ENCODE measurements around the gene FPR1.

Gene FPR1

DNA sequence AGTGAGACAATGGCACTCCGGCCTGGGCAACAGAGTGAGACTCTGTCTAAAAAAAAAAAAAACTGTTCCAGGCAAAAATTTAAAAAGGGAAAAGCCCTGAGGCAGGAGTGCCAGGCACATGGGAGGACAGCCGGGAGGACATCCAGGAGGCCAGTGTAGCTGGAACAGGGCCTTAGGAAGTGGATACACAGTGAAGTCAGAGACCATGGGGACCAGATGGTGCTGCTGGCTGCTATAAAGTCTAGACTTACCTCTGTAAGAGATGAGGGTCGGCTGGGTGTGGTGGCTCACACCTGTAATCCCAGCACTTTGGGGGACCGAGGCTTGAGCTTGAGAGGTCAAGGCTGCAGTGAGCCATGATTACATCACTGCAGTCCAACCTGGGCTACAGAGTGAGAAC, 42.9 kb downstream of the FPR1 start:
- Histone ChIP-seq H3K4me1 (ENCODE audit: control insufficient read depth, insufficient read depth, low read length, poor library complexity, severe bottlenecking) (peaks cover 6% of the 10 kb centered on the region), H3K27ac (ENCODE audit: insufficient read depth, low read length, poor library complexity, severe bottlenecking) (no peak overlapping the region), H3K9me3 (ENCODE audit: control insufficient read depth, low read length) (no peaks in the 10 kb centered on the region)

DNA sequence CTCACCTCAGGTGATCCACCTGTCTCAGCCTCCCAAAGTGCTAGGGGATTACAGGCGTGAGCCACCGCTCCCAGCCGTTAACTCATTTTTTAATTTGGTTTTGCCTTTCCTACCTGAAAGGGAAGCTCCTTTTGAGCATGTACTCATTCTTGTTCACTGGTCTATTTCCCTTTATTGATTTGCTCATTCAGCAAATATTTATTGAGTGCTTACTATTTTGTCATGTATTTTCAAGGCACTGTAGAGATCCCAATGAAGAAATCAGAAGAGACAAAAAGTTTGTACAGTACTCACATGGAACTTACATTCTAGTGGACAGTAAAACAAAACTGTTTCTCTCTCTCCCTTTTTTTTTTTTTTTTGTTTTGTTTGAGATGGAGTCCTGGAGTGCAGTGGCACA, 44.8 kb downstream of the FPR1 start:
- Histone ChIP-seq H3K9me3 (ENCODE audit: control insufficient read depth, low read length) (no peaks in the 10 kb centered on the region), H3K27ac (ENCODE audit: insufficient read depth, low read length, poor library complexity, severe bottlenecking) (no peak overlapping the region), H3K4me1 (ENCODE audit: control insufficient read depth, insufficient read depth, low read length, poor library complexity, severe bottlenecking) (peaks cover 19% of the 10 kb centered on the region), H3K27me3 (replicated peaks; ENCODE audit: control insufficient read depth, insufficient read depth, low read length, poor library complexity, severe bottlenecking) (no peaks in the 10 kb centered on the region), H3K36me3 (ENCODE audit: control insufficient read depth, insufficient read depth, low read length) (no peaks in the 10 kb centered on the region), H3K4me3 (ENCODE audit: insufficient read depth, low read depth, low read length, poor library complexity, severe bottlenecking) (no peak overlapping the region)
- no peak for DNase-seq

More for the DNA sequence above, 42.9 kb downstream of the FPR1 start:
- Histone ChIP-seq H3K27me3 (replicated peaks; ENCODE audit: control insufficient read depth, insufficient read depth, low read length, poor library complexity, severe bottlenecking) (no peaks in the 10 kb centered on the region), H3K4me3 (ENCODE audit: insufficient read depth, low read depth, low read length, poor library complexity, severe bottlenecking) (no peak overlapping the region), H3K36me3 (ENCODE audit: control insufficient read depth, insufficient read depth, low read length) (no peaks in the 10 kb centered on the region)
- DNase-seq: no peak

GRCh38 chr19:51706296-51706695, 45.4 kb downstream of the FPR1 start:
- Histone ChIP-seq H3K27ac (ENCODE audit: insufficient read depth, low read length, poor library complexity, severe bottlenecking) (no peak overlapping the region), H3K36me3 (ENCODE audit: control insufficient read depth, insufficient read depth, low read length) (no peaks in the 10 kb centered on the region), H3K9me3 (ENCODE audit: control insufficient read depth, low read length) (no peaks in the 10 kb centered on the region), H3K27me3 (replicated peaks; ENCODE audit: control insufficient read depth, insufficient read depth, low read length, poor library complexity, severe bottlenecking) (no peaks in the 10 kb centered on the region), H3K4me3 (ENCODE audit: insufficient read depth, low read depth, low read length, poor library complexity, severe bottlenecking) (no peak overlapping the region), H3K4me1 (ENCODE audit: control insufficient read depth, insufficient read depth, low read length, poor library complexity, severe bottlenecking) (peaks cover 19% of the 10 kb centered on the region)
- DNase-seq: no peak

- peak overlapping the region; percentile 84 for H3K27ac ChIP-seq (ENCODE audit: insufficient read depth, low read length, poor library complexity, severe bottlenecking)
- H3K27me3 ChIP-seq (replicated peaks; ENCODE audit: control insufficient read depth, insufficient read depth, low read length, poor library complexity, severe bottlenecking): no peaks in the 10 kb centered on the region
- no peak for DNase-seq
- H3K36me3 ChIP-seq (ENCODE audit: control insufficient read depth, insufficient read depth, low read length): no peaks in the 10 kb centered on the region
- no peaks in the 10 kb centered on the region for H3K9me3 ChIP-seq (ENCODE audit: control insufficient read depth, low read length)
- H3K4me1 ChIP-seq (ENCODE audit: control insufficient read depth, insufficient read depth, low read length, poor library complexity, severe bottlenecking): peaks cover 19% of the 10 kb centered on the region
- H3K4me3 ChIP-seq (ENCODE audit: insufficient read depth, low read depth, low read length, poor library complexity, severe bottlenecking): peak overlapping the region; percentile 60
These were observed 47.1 kb downstream of the FPR1 start for GRCh38 chr19:51704626-51705025.

- Histone ChIP-seq H3K9me3 (ENCODE audit: control insufficient read depth, low read length) (no peaks in the 10 kb centered on the region), H3K27ac (ENCODE audit: insufficient read depth, low read length, poor library complexity, severe bottlenecking) (peak overlapping the region; percentile 84), H3K27me3 (replicated peaks; ENCODE audit: control insufficient read depth, insufficient read depth, low read length, poor library complexity, severe bottlenecking) (no peaks in the 10 kb centered on the region), H3K4me3 (ENCODE audit: insufficient read depth, low read depth, low read length, poor library complexity, severe bottlenecking) (peak overlapping the region; percentile 60), H3K36me3 (ENCODE audit: control insufficient read depth, insufficient read depth, low read length) (no peaks in the 10 kb centered on the region), H3K4me1 (ENCODE audit: control insufficient read depth, insufficient read depth, low read length, poor library complexity, severe bottlenecking) (peaks cover 19% of the 10 kb centered on the region)
- DNase-seq: peak; percentile 87 to 93 (median 92)
These were observed 47.8 kb downstream of the FPR1 start for GRCh38 chr19:51703575-51704515.

DNA sequence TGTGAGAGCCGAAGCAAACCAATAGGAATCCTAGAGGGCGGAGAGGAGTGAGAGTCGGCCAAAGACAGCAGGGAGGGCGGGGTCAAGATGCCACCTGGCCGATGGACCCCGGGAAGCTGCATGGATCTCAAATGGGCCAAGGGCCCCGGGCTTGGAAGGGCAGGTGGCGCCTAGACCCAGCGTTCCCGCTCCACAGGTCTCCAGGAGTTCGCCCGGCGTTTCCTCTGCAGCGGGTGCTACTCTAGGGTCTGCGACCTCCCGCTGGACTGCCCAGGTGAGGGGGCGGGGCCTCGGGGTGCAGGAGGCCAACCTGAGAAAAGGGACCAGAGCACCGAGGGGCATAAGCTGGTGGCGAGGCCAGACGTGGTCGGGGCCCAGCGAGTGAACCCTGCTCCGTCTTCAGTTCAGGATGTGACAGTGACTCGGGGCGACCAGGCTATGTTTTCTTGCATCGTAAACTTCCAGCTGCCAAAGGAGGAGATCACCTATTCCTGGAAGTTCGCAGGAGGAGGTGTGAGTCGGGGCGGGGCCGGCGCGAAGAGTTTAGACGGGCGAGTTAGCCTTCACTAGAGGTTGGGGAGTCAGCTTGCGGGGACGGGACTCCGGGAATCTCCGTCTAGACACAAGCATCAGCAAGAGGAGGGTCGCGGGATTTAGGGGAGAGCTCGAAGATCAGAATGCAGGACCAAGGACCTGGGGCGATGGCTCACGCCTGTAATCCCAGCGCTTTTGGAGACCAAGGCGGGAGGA, 48.7 kb downstream of the FPR1 start:
- peak overlapping the region; percentile 10 for H3K27ac ChIP-seq (ENCODE audit: insufficient read depth, low read length, poor library complexity, severe bottlenecking)
- no peak for DNase-seq
- H3K36me3 ChIP-seq (ENCODE audit: control insufficient read depth, insufficient read depth, low read length): no peaks in the 10 kb centered on the region
- H3K9me3 ChIP-seq (ENCODE audit: control insufficient read depth, low read length): no peaks in the 10 kb centered on the region
- peaks cover 19% of the 10 kb centered on the region for H3K4me1 ChIP-seq (ENCODE audit: control insufficient read depth, insufficient read depth, low read length, poor library complexity, severe bottlenecking)
- H3K27me3 ChIP-seq (replicated peaks; ENCODE audit: control insufficient read depth, insufficient read depth, low read length, poor library complexity, severe bottlenecking): no peaks in the 10 kb centered on the region
- H3K4me3 ChIP-seq (ENCODE audit: insufficient read depth, low read depth, low read length, poor library complexity, severe bottlenecking): peak overlapping the region; percentile 60

- Histone ChIP-seq H3K4me1 (ENCODE audit: control insufficient read depth, insufficient read depth, low read length, poor library complexity, severe bottlenecking) (peaks cover 19% of the 10 kb centered on the region), H3K27me3 (replicated peaks; ENCODE audit: control insufficient read depth, insufficient read depth, low read length, poor library complexity, severe bottlenecking) (no peaks in the 10 kb centered on the region), H3K9me3 (ENCODE audit: control insufficient read depth, low read length) (no peaks in the 10 kb centered on the region), H3K27ac (ENCODE audit: insufficient read depth, low read length, poor library complexity, severe bottlenecking) (no peak overlapping the region), H3K36me3 (ENCODE audit: control insufficient read depth, insufficient read depth, low read length) (no peaks in the 10 kb centered on the region), H3K4me3 (ENCODE audit: insufficient read depth, low read depth, low read length, poor library complexity, severe bottlenecking) (no peak overlapping the region)
- DNase-seq: peak; percentile 15 to 44 (median 30)
These were observed 49.4 kb downstream of the FPR1 start for GRCh38 chr19:51702103-51702824.

- no peak overlapping the region for H3K4me3 ChIP-seq (ENCODE audit: insufficient read depth, low read depth, low read length, poor library complexity, severe bottlenecking)
- no peak for DNase-seq
- no peak overlapping the region for H3K27ac ChIP-seq (ENCODE audit: insufficient read depth, low read length, poor library complexity, severe bottlenecking)
- H3K27me3 ChIP-seq (replicated peaks; ENCODE audit: control insufficient read depth, insufficient read depth, low read length, poor library complexity, severe bottlenecking): no peaks in the 10 kb centered on the region
- peaks cover 19% of the 10 kb centered on the region for H3K4me1 ChIP-seq (ENCODE audit: control insufficient read depth, insufficient read depth, low read length, poor library complexity, severe bottlenecking)
- no peaks in the 10 kb centered on the region for H3K9me3 ChIP-seq (ENCODE audit: control insufficient read depth, low read length)
- H3K36me3 ChIP-seq (ENCODE audit: control insufficient read depth, insufficient read depth, low read length): no peaks in the 10 kb centered on the region
These were observed 50.1 kb downstream of the FPR1 start for GRCh38 chr19:51701468-51702100.

DNA sequence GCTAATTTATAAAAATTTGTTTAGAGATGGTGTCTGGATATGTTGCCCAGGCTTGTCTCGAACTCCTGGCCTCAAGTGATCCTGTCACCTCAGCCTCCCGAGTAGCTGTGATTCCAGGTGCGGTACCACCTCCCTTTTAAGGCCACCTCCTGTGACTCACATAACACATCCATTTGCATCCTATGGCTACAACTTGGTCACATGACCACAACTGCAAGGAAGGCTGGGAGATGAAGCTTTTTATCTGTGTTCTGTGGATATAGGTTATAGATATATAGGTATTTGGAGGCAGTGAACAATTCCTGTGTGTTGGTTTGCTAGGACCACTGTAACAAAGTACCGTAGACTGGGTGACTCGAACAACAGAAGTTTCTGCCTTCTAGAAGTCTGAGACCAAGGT, 52.5 kb downstream of the FPR1 start:
- no peaks in the 10 kb centered on the region for H3K27me3 ChIP-seq (replicated peaks; ENCODE audit: control insufficient read depth, insufficient read depth, low read length, poor library complexity, severe bottlenecking)
- H3K36me3 ChIP-seq (ENCODE audit: control insufficient read depth, insufficient read depth, low read length): no peaks in the 10 kb centered on the region

More for the DNA sequence above, 52.5 kb downstream of the FPR1 start:
- DNase-seq: no peak
- peaks cover 13% of the 10 kb centered on the region for H3K4me1 ChIP-seq (ENCODE audit: control insufficient read depth, insufficient read depth, low read length, poor library complexity, severe bottlenecking)
- no peaks in the 10 kb centered on the region for H3K9me3 ChIP-seq (ENCODE audit: control insufficient read depth, low read length)
- H3K27ac ChIP-seq (ENCODE audit: insufficient read depth, low read length, poor library complexity, severe bottlenecking): no peak overlapping the region
- H3K4me3 ChIP-seq (ENCODE audit: insufficient read depth, low read depth, low read length, poor library complexity, severe bottlenecking): no peak overlapping the region

All from effector memory CD4-positive, alpha-beta T cell (primary cell).